PFSK-1 (cell line): Measurements from ENCODE around the gene DNAAF1.

Experiments used
- FOXP2 ChIP-seq: optimal IDR thresholded peaks from 2 replicates; pipeline ENCODE3; 2011; ENCODE audit warnings: borderline replicate concordance, control low read depth, inconsistent platforms; ENCODE audit not compliant: insufficient read depth; ENCODE audit errors: extremely low read length, extremely low read depth
- POLR2AphosphoS5 ChIP-seq: IDR thresholded peaks from 2 replicates; pipeline ENCODE4 v1.6.1; 2012; ENCODE audit warnings: low read depth, mild to moderate bottlenecking, control low read depth, low read length, moderate library complexity
- SIN3A ChIP-seq: IDR thresholded peaks from 2 replicates; pipeline ENCODE4 v1.6.1; 2012; ENCODE audit warnings: mild to moderate bottlenecking, low read length, moderate library complexity, borderline replicate concordance; ENCODE audit not compliant: insufficient read depth
- TAF1 ChIP-seq: IDR thresholded peaks from 2 replicates; pipeline ENCODE4 v1.6.1; 2012; ENCODE audit warnings: low read length, control low read depth, borderline replicate concordance; ENCODE audit not compliant: insufficient read depth
- TF ChIP-seq, protein P1 (sequence below), 2 experiments: IDR thresholded peaks; 2 replicates each; pipeline versions ENCODE4 v1.6.1 to v1.8.0; 2011 to 2012; ENCODE audit warnings: low read depth in 2 of 2, low read length in 2 of 2, control low read depth in 1 of 2, inconsistent platforms in 1 of 2, mild to moderate bottlenecking in 1 of 2, moderate library complexity in 1 of 2; ENCODE audit not compliant: insufficient read depth in 1 of 2

The DNAAF1 gene

GRCh38 chr16:84104231-84104630 lies 40.9 kb upstream of the DNAAF1 start:
- no peak for TF ChIP-seq POLR2AphosphoS5
- TF ChIP-seq SIN3A = no peak
- no peak for TF ChIP-seq FOXP2
- TF ChIP-seq, protein P1, sequence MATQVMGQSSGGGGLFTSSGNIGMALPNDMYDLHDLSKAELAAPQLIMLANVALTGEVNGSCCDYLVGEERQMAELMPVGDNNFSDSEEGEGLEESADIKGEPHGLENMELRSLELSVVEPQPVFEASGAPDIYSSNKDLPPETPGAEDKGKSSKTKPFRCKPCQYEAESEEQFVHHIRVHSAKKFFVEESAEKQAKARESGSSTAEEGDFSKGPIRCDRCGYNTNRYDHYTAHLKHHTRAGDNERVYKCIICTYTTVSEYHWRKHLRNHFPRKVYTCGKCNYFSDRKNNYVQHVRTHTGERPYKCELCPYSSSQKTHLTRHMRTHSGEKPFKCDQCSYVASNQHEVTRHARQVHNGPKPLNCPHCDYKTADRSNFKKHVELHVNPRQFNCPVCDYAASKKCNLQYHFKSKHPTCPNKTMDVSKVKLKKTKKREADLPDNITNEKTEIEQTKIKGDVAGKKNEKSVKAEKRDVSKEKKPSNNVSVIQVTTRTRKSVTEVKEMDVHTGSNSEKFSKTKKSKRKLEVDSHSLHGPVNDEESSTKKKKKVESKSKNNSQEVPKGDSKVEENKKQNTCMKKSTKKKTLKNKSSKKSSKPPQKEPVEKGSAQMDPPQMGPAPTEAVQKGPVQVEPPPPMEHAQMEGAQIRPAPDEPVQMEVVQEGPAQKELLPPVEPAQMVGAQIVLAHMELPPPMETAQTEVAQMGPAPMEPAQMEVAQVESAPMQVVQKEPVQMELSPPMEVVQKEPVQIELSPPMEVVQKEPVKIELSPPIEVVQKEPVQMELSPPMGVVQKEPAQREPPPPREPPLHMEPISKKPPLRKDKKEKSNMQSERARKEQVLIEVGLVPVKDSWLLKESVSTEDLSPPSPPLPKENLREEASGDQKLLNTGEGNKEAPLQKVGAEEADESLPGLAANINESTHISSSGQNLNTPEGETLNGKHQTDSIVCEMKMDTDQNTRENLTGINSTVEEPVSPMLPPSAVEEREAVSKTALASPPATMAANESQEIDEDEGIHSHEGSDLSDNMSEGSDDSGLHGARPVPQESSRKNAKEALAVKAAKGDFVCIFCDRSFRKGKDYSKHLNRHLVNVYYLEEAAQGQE (IDR thresholded peaks at IDR 0.05; ENCODE audit: insufficient read depth in 1 of 2, low read depth in 2 of 2, low read length in 2 of 2) = no peak
- TF ChIP-seq TAF1 = no peak

- TF ChIP-seq FOXP2 (no peak), SIN3A (no peak), POLR2AphosphoS5 (no peak), TAF1 (no peak)
- TF ChIP-seq, protein P1 (IDR thresholded peaks at IDR 0.05; ENCODE audit: insufficient read depth in 1 of 2, low read depth in 2 of 2, low read length in 2 of 2) = no peak
Measured at GRCh38 chr16:84105301-84105815, 39.8 kb upstream of the DNAAF1 start.

GRCh38 chr16:84105948-84106740 lies 39.0 kb upstream of the DNAAF1 start:
- no peak for TF ChIP-seq TAF1
- TF ChIP-seq, protein P1 (IDR thresholded peaks at IDR 0.05; ENCODE audit: insufficient read depth in 1 of 2, low read depth in 2 of 2, low read length in 2 of 2) = no peak
- TF ChIP-seq FOXP2 = no peak
- no peak for TF ChIP-seq POLR2AphosphoS5
- TF ChIP-seq SIN3A = no peak

GRCh38 chr16:84107921-84108320 lies 37.2 kb upstream of the DNAAF1 start:
- TF ChIP-seq FOXP2 = no peak
- TF ChIP-seq TAF1 = no peak
- no peak for TF ChIP-seq SIN3A

- TF ChIP-seq SIN3A = no peak
- no peak for TF ChIP-seq POLR2AphosphoS5
- TF ChIP-seq, protein P1 (IDR thresholded peaks at IDR 0.05; ENCODE audit: insufficient read depth in 1 of 2, low read depth in 2 of 2, low read length in 2 of 2) = no peak
- no peak for TF ChIP-seq TAF1
- TF ChIP-seq FOXP2 = no peak
Measured at GRCh38 chr16:84109598-84110335, 35.3 kb upstream of the DNAAF1 start.
